OCI-LY1 (cell line): ENCODE results near the gene EGR4.

ENCODE experiments used
- H2AFZ ChIP-seq: fragments of 200-600 bp; sonication (generic), shearing (Covaris generic); 2 replicates; pipeline ENCODE4 v1.6.0; 2014; ENCODE audit warnings: antibody characterized with exemption, mild to moderate bottlenecking, low read length
- H3F3A ChIP-seq: fragments of 200-600 bp; sonication (generic), shearing (Covaris generic); 2 replicates; pipeline ENCODE4 v1.6.0; 2014; ENCODE audit warnings: mild to moderate bottlenecking, antibody characterized with exemption, low read length, moderate library complexity; ENCODE audit not compliant: insufficient read depth
- H3K27ac ChIP-seq: fragments of 200-600 bp; sonication (generic); 2 replicates; pipeline ENCODE4 v1.5.1; 2014; ENCODE audit warnings: low read length, mixed run types, mild to moderate bottlenecking, low read depth; ENCODE audit not compliant: poor library complexity, severe bottlenecking
- H3K27me3 ChIP-seq: fragments of 200-600 bp; sonication (generic); 2 replicates; pipeline ENCODE4 v1.6.0; 2014; ENCODE audit warnings: antibody characterized with exemption, mild to moderate bottlenecking, low read length, moderate library complexity; ENCODE audit not compliant: insufficient read depth
- H3K36me3 ChIP-seq: fragments of 200-600 bp; sonication (generic); 2 replicates; pipeline ENCODE4 v1.6.1; 2014; ENCODE audit warnings: mild to moderate bottlenecking, antibody characterized with exemption, low read length, moderate library complexity, mixed read lengths; ENCODE audit not compliant: insufficient read depth
- H3K4me1 ChIP-seq: fragments of 200-600 bp; sonication (generic); 2 replicates; pipeline ENCODE4 v1.5.1; 2014; ENCODE audit warnings: mild to moderate bottlenecking, low read length, moderate library complexity; ENCODE audit not compliant: insufficient read depth, severe bottlenecking
- H3K4me2 ChIP-seq: fragments of 200-600 bp; sonication (generic), shearing (Covaris generic); 2 replicates; pipeline ENCODE4 v1.6.1; 2014; ENCODE audit warnings: low read length
- H3K4me3 ChIP-seq: fragments of 200-600 bp; sonication (generic); 2 replicates; pipeline ENCODE4 v1.5.1; 2014; ENCODE audit warnings: low read length, low read depth, mild to moderate bottlenecking, mixed read lengths; ENCODE audit not compliant: poor library complexity, severe bottlenecking
- H3K79me2 ChIP-seq: fragments of 200-600 bp; shearing (Covaris generic); 2 replicates; pipeline ENCODE4 v1.6.1; 2016; ENCODE audit warnings: mixed run types, low read length, mixed read lengths; ENCODE audit not compliant: insufficient read depth
- H3K9ac ChIP-seq: fragments of 200-600 bp; sonication (generic), shearing (Covaris generic); 2 replicates; pipeline ENCODE4 v1.6.1; 2014; ENCODE audit warnings: mild to moderate bottlenecking, low read length, mixed read lengths
- H3K9me2 ChIP-seq: fragments of 200-600 bp; sonication (generic), shearing (Covaris generic); 2 replicates; pipeline ENCODE4 v1.6.1; 2014; ENCODE audit warnings: low read depth, mild to moderate bottlenecking, low read length, mixed read lengths
- H3K9me3 ChIP-seq: fragments of 200-600 bp; shearing (Covaris generic); 2 replicates; pipeline ENCODE4 v1.6.1; 2014; ENCODE audit warnings: low read length, mixed read lengths
- H4K20me1 ChIP-seq: fragments of 200-600 bp; sonication (generic), shearing (Covaris generic); 2 replicates; pipeline ENCODE4 v1.6.0; 2016; ENCODE audit warnings: mild to moderate bottlenecking, low read length; ENCODE audit not compliant: insufficient read depth
- CTCF ChIP-seq: fragments of 200-600 bp; sonication (generic), shearing (Covaris generic); IDR thresholded peaks from 2 replicates; pipeline ENCODE4 v1.5.1; 2017; ENCODE audit warnings: mild to moderate bottlenecking, antibody characterized with exemption, low read length, moderate library complexity, mixed read lengths
- EZH2 ChIP-seq: fragments of 200-600 bp; sonication (generic), shearing (Covaris generic); IDR thresholded peaks from 2 replicates; pipeline ENCODE4 v1.8.0; 2017; ENCODE audit warnings: borderline replicate concordance, mixed run types, mild to moderate bottlenecking, antibody characterized with exemption, low read length, moderate library complexity, mixed read lengths

EGR4 gene

DNA sequence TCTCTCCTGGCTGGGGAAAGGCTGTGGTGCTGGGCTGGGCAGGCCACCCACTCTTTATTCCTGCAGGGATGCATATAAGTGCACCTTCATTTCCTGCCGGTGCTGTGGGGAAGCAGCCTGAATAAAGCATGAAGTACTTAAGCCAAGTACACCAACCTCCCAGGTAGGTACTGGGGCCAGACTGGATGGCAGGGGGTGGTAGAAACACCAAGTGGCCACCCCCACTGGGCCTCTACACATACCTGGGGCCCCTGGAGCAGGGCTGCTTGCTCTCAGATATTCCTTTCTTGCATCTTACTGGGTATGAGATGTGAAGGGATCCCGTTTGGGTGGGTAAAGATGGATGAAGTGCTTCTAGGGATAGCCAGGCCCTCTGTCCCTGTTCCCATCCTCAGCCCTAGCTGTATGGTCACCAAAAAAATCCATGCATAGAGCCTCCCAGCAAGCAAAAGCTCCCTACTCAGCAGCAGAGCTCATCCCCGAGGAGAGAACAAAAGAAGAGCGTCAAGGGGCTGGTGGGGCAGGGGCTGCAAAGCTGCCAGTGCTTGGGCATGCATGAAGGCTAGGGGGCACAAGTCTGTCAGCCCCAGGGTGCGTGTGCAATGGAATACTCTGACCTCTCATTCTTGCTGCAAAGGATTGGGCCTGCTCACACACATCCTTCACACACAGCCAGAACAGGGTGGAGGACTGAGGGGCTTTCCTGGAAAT is 37.3 kb downstream of the EGR4 start:
- H3K9me3 ChIP-seq, result no peaks in the 10 kb centered on the region
- no peak overlapping the region for H3K27ac ChIP-seq
- peaks cover 90% of the 10 kb centered on the region for H3K36me3 ChIP-seq
- no peak overlapping the region for H2AFZ ChIP-seq
- peaks cover 4% of the 10 kb centered on the region; the same call in 1 of the 2 replicates for H3F3A ChIP-seq
- no peak overlapping the region for H3K4me2 ChIP-seq
- no peaks in the 10 kb centered on the region for H4K20me1 ChIP-seq
- H3K4me3 ChIP-seq, result no peak overlapping the region
- H3K4me1 ChIP-seq, result no peaks in the 10 kb centered on the region
- no peaks in the 10 kb centered on the region for H3K9me2 ChIP-seq
- TF ChIP-seq EZH2 (no peak), CTCF (no peak)
- no peak overlapping the region for H3K9ac ChIP-seq
- no peaks in the 10 kb centered on the region for H3K27me3 ChIP-seq
- H3K79me2 ChIP-seq, result no peaks in the 10 kb centered on the region

DNA sequence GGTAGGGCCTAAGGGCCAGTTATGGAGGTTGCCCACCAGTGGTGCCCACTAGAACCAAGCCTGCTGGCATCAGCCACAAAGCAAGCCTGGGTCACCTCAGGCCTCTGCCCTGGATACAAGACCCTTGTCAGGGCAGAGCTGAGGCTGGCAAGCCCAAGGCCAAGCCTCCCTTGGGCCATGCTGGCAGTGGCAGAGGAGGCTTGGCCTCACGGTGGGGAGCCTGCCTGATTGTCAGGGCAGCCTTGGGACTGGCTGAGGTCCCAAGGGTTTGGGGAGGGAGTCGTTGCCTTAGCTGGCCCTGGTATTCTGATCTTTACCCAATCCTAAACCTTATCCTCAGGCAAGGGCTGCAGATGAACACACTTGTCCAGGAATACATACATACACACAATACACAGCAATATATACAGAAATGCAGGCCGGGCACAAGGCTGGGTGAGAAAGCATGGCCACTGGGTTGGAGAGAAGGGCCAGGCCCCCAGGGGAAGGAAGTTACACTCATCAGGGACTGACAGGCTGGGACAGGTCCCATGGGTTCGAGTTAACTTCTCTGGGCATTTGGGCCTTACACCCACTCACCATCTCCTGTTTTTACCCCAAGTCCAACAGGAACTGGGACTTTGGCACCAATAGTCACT is 38.2 kb downstream of the EGR4 start:
- H3K9ac ChIP-seq, result no peak overlapping the region
- H3K4me3 ChIP-seq, result no peak overlapping the region
- no peaks in the 10 kb centered on the region for H3K27me3 ChIP-seq
- peaks cover 92% of the 10 kb centered on the region for H3K36me3 ChIP-seq
- H3K79me2 ChIP-seq, result no peaks in the 10 kb centered on the region
- H3K9me2 ChIP-seq, result no peaks in the 10 kb centered on the region
- no peaks in the 10 kb centered on the region for H3K4me1 ChIP-seq
- H3F3A ChIP-seq, result peaks cover 7% of the 10 kb centered on the region
- H4K20me1 ChIP-seq, result no peaks in the 10 kb centered on the region
- no peaks in the 10 kb centered on the region for H3K9me3 ChIP-seq
- H2AFZ ChIP-seq, result no peak overlapping the region
- no peak overlapping the region for H3K27ac ChIP-seq
- TF ChIP-seq EZH2 (no peak), CTCF (no peak)
- no peak overlapping the region for H3K4me2 ChIP-seq

GRCh38 chr2:73254343-73255006 is 38.9 kb downstream of the EGR4 start:
- TF ChIP-seq EZH2, result no peak
- TF ChIP-seq CTCF, result no peak
- Histone ChIP-seq H4K20me1 (no peaks in the 10 kb centered on the region), H2AFZ (no peak overlapping the region), H3K4me1 (no peaks in the 10 kb centered on the region), H3K9ac (no peak overlapping the region), H3F3A (peaks cover 7% of the 10 kb centered on the region), H3K27me3 (no peaks in the 10 kb centered on the region), H3K9me2 (no peaks in the 10 kb centered on the region), H3K36me3 (peaks cover 92% of the 10 kb centered on the region), H3K27ac (peak overlapping the region; percentile 53), H3K4me2 (no peak overlapping the region), H3K4me3 (no peak overlapping the region), H3K79me2 (no peaks in the 10 kb centered on the region), H3K9me3 (no peaks in the 10 kb centered on the region)
